ENCODE measurements around the gene FSCN2. TPM values are rescaled to one million over a fixed set of nuclear protein-coding genes. Genes with fewer than 3 reads are reported as not detected.
A peak's percentile ranks its signal among the peaks of the same experiment; 100 is the strongest.

FSCN2 gene
- total RNA-seq, 4 donors from 2014 or later = 1.2 to 7.9 (median 5.2) TPM

DNA sequence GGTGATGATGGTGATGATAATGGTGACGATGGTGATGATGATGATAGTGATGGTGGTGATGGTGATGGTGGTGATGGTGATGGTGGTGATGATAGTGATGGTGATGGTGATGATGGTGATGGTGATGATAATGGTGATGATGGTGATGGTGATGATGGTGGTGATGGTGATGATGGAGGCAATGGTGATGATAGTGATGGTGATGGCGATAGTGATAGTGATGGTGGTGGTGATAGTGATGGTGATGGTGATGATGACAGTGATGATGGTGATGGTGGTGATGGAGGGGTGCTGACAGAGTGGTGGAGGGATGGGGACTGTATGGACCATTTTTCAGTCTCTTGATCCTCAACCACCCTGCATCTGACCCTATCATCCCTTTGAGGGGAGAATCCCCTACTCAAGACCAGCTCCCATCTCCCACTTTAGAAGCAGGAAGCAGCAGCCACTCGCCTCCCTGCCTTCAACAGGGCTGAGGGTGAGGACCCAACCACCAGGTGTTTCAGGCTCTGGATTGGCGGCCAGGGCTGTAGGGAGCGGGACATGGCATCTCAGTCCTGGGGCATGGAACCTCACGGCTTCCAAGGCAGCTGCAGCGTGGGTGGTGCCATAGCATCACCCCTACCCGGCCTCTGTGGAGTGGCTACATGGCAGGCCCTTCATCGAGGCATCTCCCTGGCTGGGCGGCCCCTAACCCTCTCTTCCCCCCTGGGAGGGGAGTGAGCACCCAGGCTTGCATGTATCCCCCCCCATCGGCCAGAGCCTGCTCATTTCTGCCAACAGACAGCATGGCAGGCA is 4.5 kb downstream of the FSCN2 start:
- TF ChIP-seq, protein P1, sequence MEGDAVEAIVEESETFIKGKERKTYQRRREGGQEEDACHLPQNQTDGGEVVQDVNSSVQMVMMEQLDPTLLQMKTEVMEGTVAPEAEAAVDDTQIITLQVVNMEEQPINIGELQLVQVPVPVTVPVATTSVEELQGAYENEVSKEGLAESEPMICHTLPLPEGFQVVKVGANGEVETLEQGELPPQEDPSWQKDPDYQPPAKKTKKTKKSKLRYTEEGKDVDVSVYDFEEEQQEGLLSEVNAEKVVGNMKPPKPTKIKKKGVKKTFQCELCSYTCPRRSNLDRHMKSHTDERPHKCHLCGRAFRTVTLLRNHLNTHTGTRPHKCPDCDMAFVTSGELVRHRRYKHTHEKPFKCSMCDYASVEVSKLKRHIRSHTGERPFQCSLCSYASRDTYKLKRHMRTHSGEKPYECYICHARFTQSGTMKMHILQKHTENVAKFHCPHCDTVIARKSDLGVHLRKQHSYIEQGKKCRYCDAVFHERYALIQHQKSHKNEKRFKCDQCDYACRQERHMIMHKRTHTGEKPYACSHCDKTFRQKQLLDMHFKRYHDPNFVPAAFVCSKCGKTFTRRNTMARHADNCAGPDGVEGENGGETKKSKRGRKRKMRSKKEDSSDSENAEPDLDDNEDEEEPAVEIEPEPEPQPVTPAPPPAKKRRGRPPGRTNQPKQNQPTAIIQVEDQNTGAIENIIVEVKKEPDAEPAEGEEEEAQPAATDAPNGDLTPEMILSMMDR (IDR thresholded peaks at IDR 0.05) = no peak
- no peak for TF ChIP-seq POLR2A (IDR thresholded peaks at IDR 0.05)
- H3K4me3 ChIP-seq = no peak overlapping the region
- no peaks in the 10 kb centered on the region for H3K36me3 ChIP-seq
- no peaks in the 10 kb centered on the region for H3K9me3 ChIP-seq
- peaks cover 0 to 13% of the 10 kb centered on the region in 2 donors for H3K27me3 ChIP-seq
- DNase-seq = no peak
- H3K4me1 ChIP-seq = peaks cover 0 to 23% (median 14%) of the 10 kb centered on the region in 4 donors
- no peak overlapping the region for H3K27ac ChIP-seq

DNA sequence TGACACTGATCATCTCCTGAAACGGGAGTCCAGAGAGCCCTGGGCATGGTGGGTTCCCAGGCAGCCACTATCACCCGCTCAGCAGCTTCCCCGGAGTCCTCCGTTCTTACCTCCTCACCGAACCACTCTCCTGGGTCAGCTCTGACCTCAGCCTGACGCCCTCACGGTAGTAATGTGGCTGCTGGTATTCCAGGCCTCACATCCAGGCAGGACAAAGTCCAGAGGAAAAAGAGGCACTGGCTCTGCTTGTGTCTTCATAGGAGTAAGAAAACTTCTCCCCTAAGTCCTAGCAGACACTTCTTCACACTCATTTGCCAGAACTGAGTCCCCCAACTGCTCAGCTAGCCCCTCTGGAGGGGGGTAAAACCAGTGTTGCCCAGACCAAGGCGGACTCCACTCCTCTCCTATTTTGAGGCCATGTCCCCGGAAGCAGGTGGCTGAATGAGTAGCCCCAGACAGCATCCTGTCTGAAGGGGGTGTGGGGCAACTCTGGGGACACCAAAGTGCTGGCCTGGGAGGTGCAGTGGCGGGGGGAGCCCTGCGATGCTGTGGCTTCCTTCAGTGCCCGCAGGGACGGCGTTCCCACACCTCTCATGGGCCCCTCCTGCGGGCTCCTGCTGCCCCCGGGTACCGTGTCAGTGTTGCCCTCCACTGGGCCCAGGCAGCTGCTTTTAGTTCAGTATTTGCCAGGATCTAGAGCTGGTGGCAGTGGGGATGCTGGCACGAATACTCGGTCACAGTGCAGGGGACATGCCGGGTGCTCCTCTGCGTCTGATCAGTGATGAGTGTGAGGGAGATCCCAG is 5.4 kb downstream of the FSCN2 start:
- no peak overlapping the region for H3K27ac ChIP-seq
- H3K4me1 ChIP-seq = peaks cover 0 to 19% (median 14%) of the 10 kb centered on the region in 4 donors
- H3K27me3 ChIP-seq = peaks cover 0 to 13% of the 10 kb centered on the region in 2 donors
- H3K36me3 ChIP-seq = peaks cover 0 to 3% (median 0%) of the 10 kb centered on the region in 3 donors
- H3K9me3 ChIP-seq = no peaks in the 10 kb centered on the region
- DNase-seq = peak in 1 of 3 donors; percentile 37
- TF ChIP-seq, protein P1 (IDR thresholded peaks at IDR 0.05) = no peak
- no peak for TF ChIP-seq POLR2A (IDR thresholded peaks at IDR 0.05)
- H3K4me3 ChIP-seq = no peak overlapping the region

DNA sequence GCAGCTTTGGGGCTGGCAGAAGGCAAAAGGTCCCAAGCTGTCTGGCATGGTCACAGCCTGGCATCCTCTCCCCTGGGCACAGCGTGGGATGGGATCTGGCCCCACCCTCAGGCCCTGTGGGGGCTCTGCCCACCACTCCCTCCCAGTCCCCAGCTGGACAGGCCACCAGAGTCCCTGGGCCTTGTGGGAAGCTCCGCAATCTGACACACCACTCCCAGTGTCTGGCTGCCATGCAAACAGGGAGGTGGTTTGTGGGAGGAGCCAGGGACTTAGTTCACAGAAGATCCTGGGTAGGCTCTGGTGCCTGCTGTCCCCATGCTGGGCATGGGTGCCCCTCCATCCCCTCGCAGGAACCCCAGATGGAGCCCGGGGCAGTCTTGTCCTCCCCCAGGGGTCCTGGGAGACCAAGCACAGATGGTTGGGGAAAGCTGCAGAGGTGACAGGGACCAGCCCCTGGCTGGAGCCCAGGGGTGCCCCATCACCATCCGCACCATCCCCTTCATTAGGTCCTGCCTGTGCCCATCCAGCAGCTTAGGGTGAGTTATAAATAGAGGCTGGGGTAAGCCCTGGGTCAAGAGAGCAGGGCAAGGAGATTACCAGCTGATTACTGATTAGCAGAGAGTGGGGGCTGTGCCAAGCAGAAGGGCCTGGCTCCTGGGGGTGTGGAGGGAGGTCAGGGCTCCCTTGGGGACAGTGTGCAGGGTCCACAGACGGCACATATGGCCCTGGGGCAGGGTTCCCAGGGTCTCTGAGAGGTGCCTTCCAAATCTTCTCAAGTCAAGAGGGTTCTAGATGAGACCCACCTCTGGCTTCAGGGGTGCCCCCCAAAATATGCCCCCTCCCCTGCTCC is 6.2 kb downstream of the FSCN2 start:
- Histone ChIP-seq H3K27ac (no peak overlapping the region), H3K36me3 (peaks cover 0 to 7% (median 0%) of the 10 kb centered on the region in 3 donors), H3K9me3 (no peaks in the 10 kb centered on the region), H3K4me1 (peaks cover 0 to 19% (median 14%) of the 10 kb centered on the region in 4 donors), H3K27me3 (peaks cover 0 to 13% of the 10 kb centered on the region in 2 donors), H3K4me3 (no peak overlapping the region)
- DNase-seq = no peak
- TF ChIP-seq, protein P1 (IDR thresholded peaks at IDR 0.05) = no peak
- no peak for TF ChIP-seq POLR2A (IDR thresholded peaks at IDR 0.05)

DNA sequence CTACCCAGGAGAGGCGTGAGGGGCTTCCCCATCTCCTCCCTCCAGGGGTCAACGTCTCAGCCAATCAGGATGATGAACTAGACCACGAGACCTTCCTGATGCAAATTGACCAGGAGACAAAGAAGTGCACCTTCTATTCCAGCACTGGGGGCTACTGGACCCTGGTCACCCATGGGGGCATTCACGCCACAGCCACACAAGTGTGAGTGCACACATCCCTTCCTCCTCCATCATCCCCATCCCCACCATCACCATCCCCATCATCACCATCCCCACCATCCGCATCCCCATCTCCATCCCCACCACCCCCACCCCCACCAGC is 6.8 kb downstream of the FSCN2 start:
- H3K9me3 ChIP-seq = no peaks in the 10 kb centered on the region
- no peak overlapping the region for H3K27ac ChIP-seq
- no peak overlapping the region for H3K4me3 ChIP-seq
- TF ChIP-seq, protein P1 (IDR thresholded peaks at IDR 0.05) = no peak
- no peak for TF ChIP-seq POLR2A (IDR thresholded peaks at IDR 0.05)
- peaks cover 0 to 13% of the 10 kb centered on the region in 2 donors for H3K27me3 ChIP-seq
- DNase-seq = no peak
- H3K4me1 ChIP-seq = peaks cover 0 to 19% (median 14%) of the 10 kb centered on the region in 4 donors
- H3K36me3 ChIP-seq = peaks cover 0 to 13% (median 0%) of the 10 kb centered on the region in 3 donors

Measured in Peyer's patch (tissue), 4 donors.